IMR-90 (cell line): ENCODE measurements around the gene DOLPP1. TPM values are rescaled to one million over a fixed set of nuclear protein-coding genes. Genes with fewer than 3 reads are reported as not detected.

Experiments used
- ATAC-seq: fragments of 200-7000 bp; cut with Tn5 transposase; 2 replicates; pipeline ENCODE4 v1.9.1; 2020; ENCODE audit warnings: low read depth, mild to moderate bottlenecking, moderate library complexity
- BruUV-seq: library from RNA; stranded (reverse); fragments of 400-500 nt; replicated peaks from 2 replicates; lab custom pipeline; 2021; lab: Mats Ljungman, UMichigan
- CTCF ChIA-PET: fragments of 300-600 bp; formaldehyde crosslinking; extraction: SDS; loops from one replicate; lab custom pipeline; 2021; ENCODE audit warnings: antibody characterized with exemption; lab: Yijun Ruan, JAX
- POLR2A ChIA-PET: fragments of 300-600 bp; sonication (Branson Sonifier 250); formaldehyde crosslinking; loops from one replicate; lab custom pipeline; 2022; ENCODE audit warnings: antibody characterized with exemption; ENCODE audit not compliant: unreplicated experiment; lab: Charles Lee
- DNase-seq: peaks from one replicate; pipeline ENCODE4 v3.0.0; 2013
- H2AFZ ChIP-seq: replicated peaks from 2 replicates; pipeline ENCODE3; 2013; ENCODE audit warnings: low read length, mild to moderate bottlenecking; ENCODE audit not compliant: poor library complexity
- H2AK5ac ChIP-seq: 2 replicates; pipeline ENCODE4 v1.6.1; 2013; ENCODE audit warnings: low read depth, low read length, inconsistent platforms
- H2AK9ac ChIP-seq: replicated peaks from 2 replicates; pipeline ENCODE3; 2013; ENCODE audit warnings: mild to moderate bottlenecking, low read depth, low read length, moderate library complexity; ENCODE audit not compliant: poor library complexity
- H2BK120ac ChIP-seq: 2 replicates; pipeline ENCODE4 v1.6.1; 2013; ENCODE audit warnings: low read depth, low read length, inconsistent platforms
- H2BK15ac ChIP-seq: 3 replicates; pipeline ENCODE4 v1.6.1; 2013; ENCODE audit warnings: low read depth, low read length, inconsistent platforms
- H2BK20ac ChIP-seq: 2 replicates; pipeline ENCODE4 v1.6.1; 2013; ENCODE audit warnings: low read depth, mild to moderate bottlenecking, inconsistent platforms, low read length, moderate library complexity
- H2BK5ac ChIP-seq: 2 replicates; pipeline ENCODE4 v1.6.1; 2013; ENCODE audit warnings: mild to moderate bottlenecking, low read depth, low read length, inconsistent platforms; ENCODE audit not compliant: poor library complexity, severe bottlenecking
- H3K14ac ChIP-seq: replicated peaks from 2 replicates; pipeline ENCODE4 v1.6.1; 2013; ENCODE audit warnings: low read depth, low read length, inconsistent platforms
- H3K18ac ChIP-seq: 2 replicates; pipeline ENCODE4 v1.6.1; 2013; ENCODE audit warnings: low read depth, low read length, control low read depth
- H3K23ac ChIP-seq: 2 replicates; pipeline ENCODE4 v1.6.1; 2013; ENCODE audit warnings: low read depth, low read length, inconsistent platforms
- H3K27ac ChIP-seq: 2 replicates; pipeline ENCODE4 v1.5.1; 2013; ENCODE audit warnings: mild to moderate bottlenecking, control low read depth, low read length; ENCODE audit not compliant: insufficient read depth
- H3K27me3 ChIP-seq: 2 replicates; pipeline ENCODE4 v1.6.1; 2013; ENCODE audit warnings: low read length; ENCODE audit not compliant: control insufficient read depth, insufficient read depth
- H3K36me3 ChIP-seq: 2 replicates; pipeline ENCODE4 v1.6.1; 2013; ENCODE audit warnings: low read length, mixed read lengths; ENCODE audit not compliant: control insufficient read depth, insufficient read depth
- H3K4ac ChIP-seq: 2 replicates; pipeline ENCODE4 v1.6.1; 2013; ENCODE audit warnings: low read depth, low read length, inconsistent platforms
- H3K4me1 ChIP-seq: 2 replicates; pipeline ENCODE4 v1.6.1; 2013; ENCODE audit warnings: low read length, mixed read lengths; ENCODE audit not compliant: control insufficient read depth, insufficient read depth
- H3K4me2 ChIP-seq: 2 replicates; pipeline ENCODE4 v1.6.1; 2013; ENCODE audit warnings: low read depth, mild to moderate bottlenecking, control low read depth, low read length, moderate library complexity
- H3K4me3 ChIP-seq: 2 replicates; pipeline ENCODE4 v1.5.1; 2013; ENCODE audit warnings: low read depth, mild to moderate bottlenecking, control low read depth, low read length, moderate library complexity; ENCODE audit not compliant: insufficient read depth
- H3K56ac ChIP-seq: 2 replicates; pipeline ENCODE4 v1.6.1; 2013; ENCODE audit warnings: low read length, inconsistent platforms; ENCODE audit not compliant: insufficient read depth; ENCODE audit errors: extremely low read depth
- H3K79me1 ChIP-seq, 2 experiments: 2 replicates each; pipeline ENCODE4 v1.6.1; 2013; ENCODE audit warnings: low read length in 2 of 2, inconsistent platforms in 1 of 2, low read depth in 1 of 2
- H3K9ac ChIP-seq: 2 replicates; pipeline ENCODE4 v1.6.1; 2013; ENCODE audit warnings: low read depth, low read length, control low read depth
- H3K9me1 ChIP-seq: 2 replicates; pipeline ENCODE4 v1.6.1; 2013; ENCODE audit warnings: low read length, inconsistent platforms; ENCODE audit not compliant: insufficient read depth
- H3K9me3 ChIP-seq: 2 replicates; pipeline ENCODE4 v1.6.1; 2013; ENCODE audit warnings: low read length; ENCODE audit not compliant: control insufficient read depth, insufficient read depth
- H4K20me1 ChIP-seq: 2 replicates; pipeline ENCODE4 v1.6.1; 2013; ENCODE audit warnings: low read length, inconsistent platforms; ENCODE audit not compliant: insufficient read depth
- H4K5ac ChIP-seq: 2 replicates; pipeline ENCODE4 v1.6.1; 2013; ENCODE audit warnings: mild to moderate bottlenecking, low read depth, low read length, control low read depth
- H4K8ac ChIP-seq, 2 experiments: 2 replicates each; pipeline ENCODE4 v1.6.1; 2013; ENCODE audit warnings: low read depth in 2 of 2, low read length in 2 of 2, control low read depth in 1 of 2, inconsistent platforms in 1 of 2
- H4K91ac ChIP-seq: 2 replicates; pipeline ENCODE4 v1.6.1; 2013; ENCODE audit warnings: low read depth, low read length, inconsistent platforms; ENCODE audit not compliant: insufficient read depth
- BHLHE40 ChIP-seq: fragments of 150-350 bp; IDR thresholded peaks from 2 replicates; pipeline ENCODE4 v1.6.1; 2016; ENCODE audit warnings: mild to moderate bottlenecking, low read depth, low read length
- CEBPB ChIP-seq: IDR thresholded peaks from 2 replicates; pipeline ENCODE4 v1.6.1; 2012; ENCODE audit warnings: low read depth, low read length, improper control_type of control experiment
- CHD1 ChIP-seq: IDR thresholded peaks from 2 replicates; pipeline ENCODE4 v1.6.1; 2012; ENCODE audit warnings: low read depth, low read length, improper control_type of control experiment
- CTCF ChIP-seq: conservative IDR thresholded peaks from 2 replicates; pipeline ENCODE4 v1.5.1; 2012; ENCODE audit warnings: mild to moderate bottlenecking, low read depth, low read length, improper control_type of control experiment
- ELK1 ChIP-seq: fragments of 150-350 bp; IDR thresholded peaks from 2 replicates; pipeline ENCODE4 v1.6.1; 2016; ENCODE audit warnings: low read depth, mild to moderate bottlenecking, low read length, moderate library complexity, borderline replicate concordance
- FOS ChIP-seq: fragments of 150-350 bp; IDR thresholded peaks from 2 replicates; pipeline ENCODE4 v1.6.1; 2016; ENCODE audit warnings: low read depth, low read length
- MAFK ChIP-seq: IDR thresholded peaks from 2 replicates; pipeline ENCODE4 v1.6.1; 2012; ENCODE audit warnings: low read depth, low read length, improper control_type of control experiment
- MAZ ChIP-seq: IDR thresholded peaks from 2 replicates; pipeline ENCODE4 v1.6.1; 2012; ENCODE audit warnings: low read depth, mild to moderate bottlenecking, low read length, improper control_type of control experiment, moderate library complexity, borderline replicate concordance
- POLR2A ChIP-seq: IDR thresholded peaks from 2 replicates; pipeline ENCODE4 v1.6.1; 2012; ENCODE audit warnings: mild to moderate bottlenecking, low read depth, low read length
- RAD21 ChIP-seq: IDR thresholded peaks from 2 replicates; pipeline ENCODE4 v1.6.1; 2012; ENCODE audit warnings: low read length, improper control_type of control experiment
- RCOR1 ChIP-seq: IDR thresholded peaks from 2 replicates; pipeline ENCODE4 v1.6.1; 2012; ENCODE audit warnings: mild to moderate bottlenecking, low read length, improper control_type of control experiment; ENCODE audit not compliant: insufficient replicate concordance
- RFX5 ChIP-seq: IDR thresholded peaks from 2 replicates; pipeline ENCODE4 v1.8.0; 2012; ENCODE audit warnings: low read depth, mild to moderate bottlenecking, low read length, moderate library complexity
- WGBS, 2 experiments: methylation state at CpG; one replicate each; pipeline versions ENCODE4 v1.1.5 to v1.1.7; 2013; ENCODE audit warnings: missing lambda C conversion rate in 2 of 2; ENCODE audit not compliant: insufficient read length in 1 of 2; ENCODE audit errors: extremely low coverage in 2 of 2; 5-methylcytosine and 5-hydroxymethylcytosine counted together
- dilution Hi-C: fragments of 300-500 bp; cut with HindIII; formaldehyde crosslinking; loops from one replicate; pipeline ENCODE4 v1.14.3; 2018; ENCODE audit warnings: low sequenced_read_pairs; ENCODE audit not compliant: unreplicated experiment
- in situ Hi-C: fragments of 300-500 bp; cut with MboI; formaldehyde crosslinking; loops from 3 replicates; pipeline ENCODE4 v1.14.3; 2019; ENCODE audit warnings: low sequenced_read_pairs, inconsistent platforms, mixed read lengths
- intact Hi-C: fragments of 100-400 bp; cut with micrococcal nuclease; formaldehyde crosslinking; loops from 2 replicates; pipeline ENCODE4 v1.10.0; 2022
- polyA plus RNA-seq, 3 experiments: library from polyadenylated mRNA; depleted of rRNA; stranded (reverse); fragments of >200 nt; gene quantifications; 2 replicates each; pipeline ENCODE4 v1.2.3, GENCODE V29; 2012; ENCODE audit warnings: low replicate concordance in 1 of 3
- total RNA-seq: library from RNA; depleted of rRNA; stranded (reverse); fragments of >200 nt; gene quantifications from 2 replicates; pipeline ENCODE4 v1.2.3, GENCODE V29; 2012

DOLPP1 gene
- total and polyA plus RNA-seq, 2 of the 4 experiments (the other 2 are of a cell fraction), result 7.0 to 16.5 TPM

- no peak for TF ChIP-seq MAZ
Measured at GRCh38 chr9:129113645-129114304, 32.9 kb downstream of the DOLPP1 start (continued).

GRCh38 chr9:129118799-129119198 lies 37.9 kb downstream of the DOLPP1 start:
- dilution Hi-C loops (no loop called here), in situ Hi-C loops (no loop called here), intact Hi-C loops (no loop called here)
- Histone ChIP-seq H4K20me1 (peaks cover 17% of the 10 kb centered on the region), H4K91ac (no peak overlapping the region), H3K4me2 (no peak overlapping the region), H3K9me3 (no peaks in the 10 kb centered on the region), H2BK5ac (no peak overlapping the region), H3K36me3 (peaks cover 21% of the 10 kb centered on the region), H4K5ac (no peak overlapping the region), H3K18ac (no peak overlapping the region), H3K4ac (no peak overlapping the region), H3K27me3 (no peaks in the 10 kb centered on the region), H3K79me1 (peaks cover 24 to 68% of the 10 kb centered on the region in 2 experiments; a peak in 3 of 4 replicates), H3K23ac (no peak overlapping the region), H3K9me1 (no peaks in the 10 kb centered on the region; the same call in 1 of the 2 replicates), H2BK15ac (no peak overlapping the region), H2AK9ac (no peak overlapping the region), H2AFZ (no peak overlapping the region), H3K27ac (no peak overlapping the region), H2BK20ac (no peak overlapping the region), H3K9ac (no peak overlapping the region), H3K56ac (no peak overlapping the region), H3K4me1 (peaks cover 5% of the 10 kb centered on the region), H3K14ac (no peak overlapping the region), H2BK120ac (no peak overlapping the region), H3K4me3 (no peak overlapping the region), H4K8ac (no peak overlapping the region), H2AK5ac (no peak overlapping the region)
- DNase-seq (no peak), ATAC-seq (no peak)
- ChIA-PET CTCF (interaction anchor here (0.6 kb wide), 1 partner anchor 505 kb away, joined by 5 read pairs; no protein-coding TSS in a partner anchor), POLR2A (no interaction called here)
- 100% methylated on average over 1 of the region's 4 CpGs; no CpG with 5 or more reads in 1 of the 2 experiments for WGBS, 2 experiments
- BruUV-seq, result no TSS peak
- TF ChIP-seq BHLHE40 (no peak), POLR2A (no peak), RFX5 (no peak), RCOR1 (no peak), CEBPB (no peak), FOS (no peak), RAD21 (no peak), ELK1 (no peak), CTCF (no peak), MAFK (no peak), CHD1 (no peak)
